ENCODE measurements around the gene OR4F6. TPM values are rescaled to one million over a fixed set of nuclear protein-coding genes. Genes with fewer than 3 reads are reported as not detected.

Gene OR4F6
- total and polyA plus RNA-seq, 4 experiments from 2014 or later, result not detected

DNA sequence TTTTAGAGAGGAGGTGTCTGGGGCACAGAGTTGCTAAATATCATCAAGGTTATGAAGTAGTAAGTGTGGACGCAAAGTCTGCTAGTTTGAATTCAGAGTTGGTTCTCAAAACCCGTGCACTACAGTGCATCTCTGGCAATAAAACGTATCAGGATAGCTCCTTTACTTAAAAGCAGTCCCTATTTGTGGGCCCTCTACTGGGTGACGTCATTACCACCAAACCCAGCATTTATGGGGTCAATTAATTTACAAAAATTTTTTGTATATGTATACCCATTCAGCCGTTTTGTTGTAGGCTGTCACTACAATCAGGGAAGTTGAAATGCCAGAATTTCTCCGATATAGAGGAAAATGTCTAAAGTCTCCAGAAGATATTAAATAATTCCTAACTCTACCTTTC, 17.5 kb downstream of the OR4F6 start:
- ChIA-PET POLR2A (ENCODE audit: partially characterized antibody) (no interaction called here), CTCF (ENCODE audit: partially characterized antibody) (no interaction called here)
- H3K9me3 ChIP-seq (ENCODE audit: control insufficient read depth in 1 of 2, low read length in 2 of 2), result no peaks in the 10 kb centered on the region
- H3K36me3 ChIP-seq (ENCODE audit: insufficient read depth, low read length), result no peaks in the 10 kb centered on the region
- Mint-ChIP-seq H3K9me3 (no peaks in the 10 kb centered on the region), H3K4me3 (no peak overlapping the region), H3K27me3 (peaks cover 17 to 32% of the 10 kb centered on the region in 2 donors), H3K4me1 (no peaks in the 10 kb centered on the region), H3K36me3 (no peaks in the 10 kb centered on the region), H3K27ac (no peak overlapping the region)
- no peak for DNase-seq
- H3K27me3 ChIP-seq (ENCODE audit: insufficient read depth, low read length), result no peaks in the 10 kb centered on the region
- H3K27ac ChIP-seq (ENCODE audit: low read depth, low read length), result no peak overlapping the region
- intact Hi-C loops (cut with micrococcal nuclease), result no loop called here
- no peaks in the 10 kb centered on the region for H3K4me1 ChIP-seq (ENCODE audit: insufficient read depth, low read length)
- H3K4me3 ChIP-seq (ENCODE audit: low read length in 2 of 2), result no peak overlapping the region

DNA sequence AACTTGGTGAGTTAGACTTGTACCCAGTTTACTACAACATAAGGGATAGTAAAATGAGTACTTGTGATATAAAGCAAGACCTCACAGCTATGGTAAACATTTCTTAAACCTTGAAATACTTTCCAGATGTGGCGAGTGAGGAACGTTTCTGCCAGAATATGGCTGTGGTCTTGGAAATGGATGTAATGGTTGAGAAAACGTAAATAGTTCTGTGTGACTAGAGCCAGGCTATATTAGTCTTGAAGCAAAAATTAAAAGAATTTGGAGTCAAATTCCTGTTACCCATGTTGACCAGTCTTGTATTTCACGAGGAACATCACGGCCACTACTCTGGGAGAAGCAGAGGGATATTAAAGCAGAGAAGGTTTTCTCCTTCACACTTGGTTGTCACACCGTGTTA, 23.9 kb downstream of the OR4F6 start:
- POLR2A ChIA-PET (ENCODE audit: partially characterized antibody), result no interaction called here
- Mint-ChIP-seq H3K4me1 (no peaks in the 10 kb centered on the region), H3K36me3 (no peaks in the 10 kb centered on the region), H3K4me3 (no peak overlapping the region), H3K27me3 (peaks cover 29 to 35% of the 10 kb centered on the region in 2 donors), H3K9me3 (peaks cover 0 to 7% (median 2%) of the 10 kb centered on the region in 8 donors), H3K27ac (no peak overlapping the region)
- H3K27ac ChIP-seq (ENCODE audit: low read depth, low read length), result no peak overlapping the region
- CTCF ChIA-PET (ENCODE audit: partially characterized antibody), result no interaction called here
- H3K4me3 ChIP-seq (ENCODE audit: low read length in 2 of 2), result no peak overlapping the region
- H3K9me3 ChIP-seq (ENCODE audit: control insufficient read depth in 1 of 2, low read length in 2 of 2), result no peaks in the 10 kb centered on the region
- H3K4me1 ChIP-seq (ENCODE audit: insufficient read depth, low read length), result no peaks in the 10 kb centered on the region
- no peaks in the 10 kb centered on the region for H3K36me3 ChIP-seq (ENCODE audit: insufficient read depth, low read length)
- H3K27me3 ChIP-seq (ENCODE audit: insufficient read depth, low read length), result no peaks in the 10 kb centered on the region
- intact Hi-C loops (cut with micrococcal nuclease), result no loop called here
- DNase-seq, result no peak

DNA sequence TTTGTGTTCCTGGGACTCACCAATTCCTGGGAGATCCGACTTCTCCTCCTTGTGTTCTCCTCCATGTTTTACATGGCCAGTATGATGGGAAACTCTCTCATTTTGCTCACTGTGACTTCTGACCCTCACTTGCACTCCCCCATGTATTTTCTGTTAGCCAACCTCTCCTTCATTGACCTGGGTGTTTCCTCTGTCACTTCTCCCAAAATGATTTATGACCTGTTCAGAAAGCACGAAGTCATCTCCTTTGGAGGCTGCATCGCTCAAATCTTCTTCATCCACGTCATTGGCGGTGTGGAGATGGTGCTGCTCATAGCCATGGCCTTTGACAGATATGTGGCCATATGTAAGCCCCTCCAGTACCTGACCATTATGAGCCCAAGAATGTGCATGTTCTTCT, 25.5 kb downstream of the OR4F6 start:
- intact Hi-C loops (cut with micrococcal nuclease), result no loop called here
- H3K27me3 Mint-ChIP-seq, result peaks cover 26 to 28% of the 10 kb centered on the region in 2 donors
- no peaks in the 10 kb centered on the region for H3K36me3 Mint-ChIP-seq

DNA sequence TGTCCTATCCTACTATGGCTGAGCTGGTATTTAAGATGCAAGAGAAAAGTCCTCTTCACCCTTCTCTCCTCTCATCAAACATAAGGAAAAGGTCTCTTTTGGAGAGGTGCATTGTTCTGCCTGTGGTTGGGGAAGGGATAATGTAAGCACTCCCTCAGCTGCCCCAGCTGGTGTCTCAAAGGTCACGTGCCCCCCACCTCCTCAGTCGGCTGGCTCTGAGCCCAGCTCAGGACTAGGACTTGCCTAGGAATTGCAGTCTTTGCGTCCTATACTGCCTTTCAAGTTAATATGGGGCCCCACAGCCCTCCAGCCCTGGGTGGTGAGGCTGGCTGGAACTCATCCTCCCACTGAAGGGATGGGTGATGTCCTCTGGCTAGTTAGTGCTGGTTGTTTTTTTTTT, 38.3 kb downstream of the OR4F6 start:
- Histone ChIP-seq H3K36me3 (ENCODE audit: insufficient read depth, low read length) (no peaks in the 10 kb centered on the region), H3K27ac (ENCODE audit: low read depth, low read length) (no peak overlapping the region), H3K4me1 (ENCODE audit: insufficient read depth, low read length) (no peaks in the 10 kb centered on the region), H3K4me3 (ENCODE audit: low read length in 2 of 2) (no peak overlapping the region), H3K27me3 (ENCODE audit: insufficient read depth, low read length) (no peaks in the 10 kb centered on the region), H3K9me3 (ENCODE audit: control insufficient read depth in 1 of 2, low read length in 2 of 2) (no peaks in the 10 kb centered on the region)
- no peak for DNase-seq
- Mint-ChIP-seq H3K27me3 (peaks cover 16 to 22% of the 10 kb centered on the region in 2 donors), H3K36me3 (no peaks in the 10 kb centered on the region), H3K4me1 (no peaks in the 10 kb centered on the region), H3K4me3 (no peak overlapping the region), H3K27ac (no peak overlapping the region), H3K9me3 (peaks cover 0 to 11% (median 0%) of the 10 kb centered on the region in 8 donors)
- POLR2A ChIA-PET (ENCODE audit: partially characterized antibody), result no interaction called here
- CTCF ChIA-PET (ENCODE audit: partially characterized antibody), result no interaction called here
- intact Hi-C loops (cut with micrococcal nuclease), result no loop called here

More for the DNA sequence above, 25.5 kb downstream of the OR4F6 start:
- Histone ChIP-seq H3K27ac (ENCODE audit: low read depth, low read length) (no peak overlapping the region), H3K4me1 (ENCODE audit: insufficient read depth, low read length) (no peaks in the 10 kb centered on the region), H3K27me3 (ENCODE audit: insufficient read depth, low read length) (no peaks in the 10 kb centered on the region), H3K36me3 (ENCODE audit: insufficient read depth, low read length) (no peaks in the 10 kb centered on the region), H3K9me3 (ENCODE audit: control insufficient read depth in 1 of 2, low read length in 2 of 2) (no peaks in the 10 kb centered on the region), H3K4me3 (ENCODE audit: low read length in 2 of 2) (no peak overlapping the region)
- DNase-seq, result no peak
- POLR2A ChIA-PET (ENCODE audit: partially characterized antibody), result no interaction called here
- peaks cover 0 to 16% (median 2%) of the 10 kb centered on the region in 8 donors for H3K9me3 Mint-ChIP-seq
- H3K4me3 Mint-ChIP-seq, result no peak overlapping the region
- CTCF ChIA-PET (ENCODE audit: partially characterized antibody), result no interaction called here
- no peaks in the 10 kb centered on the region for H3K4me1 Mint-ChIP-seq
- no peak overlapping the region for H3K27ac Mint-ChIP-seq

DNA sequence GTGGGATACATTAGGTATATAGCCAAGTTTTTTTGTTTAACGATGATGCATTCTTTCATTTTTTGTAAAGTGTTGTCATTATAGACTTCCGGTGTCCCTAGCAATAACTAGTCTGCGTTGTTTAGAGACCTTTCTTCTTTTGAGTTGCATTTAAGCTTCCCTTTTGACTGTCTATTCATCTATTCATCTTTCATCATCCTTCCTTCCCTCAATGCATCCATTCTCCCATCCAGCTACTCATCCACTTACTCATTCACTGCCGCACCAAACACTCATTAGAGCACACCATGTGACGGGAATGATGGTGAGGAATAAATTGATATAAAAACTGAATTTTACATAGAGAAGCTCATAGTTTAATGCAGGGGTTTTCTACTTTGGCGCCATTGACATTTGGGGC, 41.6 kb downstream of the OR4F6 start:
- DNase-seq, result no peak
- H3K27ac ChIP-seq (ENCODE audit: low read depth, low read length), result no peak overlapping the region
- no peaks in the 10 kb centered on the region for H3K4me1 ChIP-seq (ENCODE audit: insufficient read depth, low read length)
- Mint-ChIP-seq H3K9me3 (peaks cover 0 to 5% (median 0%) of the 10 kb centered on the region in 8 donors), H3K27ac (no peak overlapping the region), H3K27me3 (peaks cover 23 to 26% of the 10 kb centered on the region in 2 donors), H3K4me1 (no peaks in the 10 kb centered on the region), H3K36me3 (no peaks in the 10 kb centered on the region), H3K4me3 (no peak overlapping the region)
- H3K4me3 ChIP-seq (ENCODE audit: low read length in 2 of 2), result no peak overlapping the region
- H3K27me3 ChIP-seq (ENCODE audit: insufficient read depth, low read length), result no peaks in the 10 kb centered on the region
- H3K9me3 ChIP-seq (ENCODE audit: control insufficient read depth in 1 of 2, low read length in 2 of 2), result no peaks in the 10 kb centered on the region
- intact Hi-C loops (cut with micrococcal nuclease), result no loop called here
- ChIA-PET CTCF (ENCODE audit: partially characterized antibody) (no interaction called here), POLR2A (ENCODE audit: partially characterized antibody) (no interaction called here)
- no peaks in the 10 kb centered on the region for H3K36me3 ChIP-seq (ENCODE audit: insufficient read depth, low read length)

DNA sequence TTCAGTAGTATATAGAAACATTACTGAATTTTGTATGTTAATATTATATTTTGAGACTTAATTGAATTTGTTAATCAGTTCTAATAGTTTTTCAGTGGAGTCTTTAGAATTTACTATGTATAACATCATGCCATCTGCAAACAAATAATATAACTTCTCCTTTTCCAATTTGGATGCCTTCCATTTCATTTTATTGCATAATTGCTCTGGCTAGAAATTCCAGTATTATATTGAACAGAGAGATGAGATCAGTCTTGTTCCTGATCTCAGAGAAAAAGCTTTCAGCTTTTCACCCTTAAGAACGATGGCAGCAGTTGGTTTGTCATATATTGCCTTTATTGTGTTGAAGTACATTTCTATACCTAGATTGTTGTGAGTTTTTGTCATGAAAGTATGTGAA, 49.0 kb downstream of the OR4F6 start:
- intact Hi-C loops (cut with micrococcal nuclease), result no loop called here
- peaks cover 0 to 4% of the 10 kb centered on the region in 2 donors for H3K36me3 Mint-ChIP-seq
- H3K9me3 ChIP-seq (ENCODE audit: control insufficient read depth in 1 of 2, low read length in 2 of 2), result no peaks in the 10 kb centered on the region
- no peaks in the 10 kb centered on the region for H3K27me3 ChIP-seq (ENCODE audit: insufficient read depth, low read length)
- ChIA-PET POLR2A (ENCODE audit: partially characterized antibody) (no interaction called here), CTCF (ENCODE audit: partially characterized antibody) (no interaction called here)
- no peaks in the 10 kb centered on the region for H3K4me1 Mint-ChIP-seq
- no peak for DNase-seq
- peaks cover 14% of the 10 kb centered on the region in 2 donors for H3K27me3 Mint-ChIP-seq
- no peak overlapping the region for H3K27ac Mint-ChIP-seq
- no peak overlapping the region for H3K27ac ChIP-seq (ENCODE audit: low read depth, low read length)
- no peaks in the 10 kb centered on the region for H3K36me3 ChIP-seq (ENCODE audit: insufficient read depth, low read length)
- no peaks in the 10 kb centered on the region for H3K4me1 ChIP-seq (ENCODE audit: insufficient read depth, low read length)
- no peak overlapping the region for H3K4me3 ChIP-seq (ENCODE audit: low read length in 2 of 2)
- peaks cover 0 to 4% (median 0%) of the 10 kb centered on the region in 8 donors for H3K9me3 Mint-ChIP-seq
- H3K4me3 Mint-ChIP-seq, result no peak overlapping the region

Other genes with a start within 250 kb of the OR4F6 start
- gene TM2D3, start 151.1 kb upstream of the OR4F6 start, total RNA-seq, result 10 to 100 TPM; 86.3 to 92.9 TPM
- 10 to 100 TPM; 35.1 to 40.3 TPM for gene TM2D3, start 151.1 kb upstream of the OR4F6 start, polyA plus RNA-seq
- 10 to 100 TPM; 35.8 to 39.8 TPM for gene TARS3, start 79.0 kb upstream of the OR4F6 start, total RNA-seq
- 10 to 100 TPM in 1 of 2 donors, 1 to 10 TPM in 1; 8.9 to 17.2 TPM for gene TARS3, start 79.0 kb upstream of the OR4F6 start, polyA plus RNA-seq
- gene OR4F15, start 8.7 kb downstream of the OR4F6 start, total RNA-seq, result not detected
- gene OR4F15, start 8.7 kb downstream of the OR4F6 start, polyA plus RNA-seq, result not detected

All from CD4-positive, alpha-beta memory T cell (primary cell).